ENCODE results near the gene NR3C2.
"Not testable (repeated sequence)": the region's sequence is repeated elsewhere in the genome, so short reads cannot be mapped to it uniquely, and the experiment has no call there.

NR3C2 gene

DNA sequence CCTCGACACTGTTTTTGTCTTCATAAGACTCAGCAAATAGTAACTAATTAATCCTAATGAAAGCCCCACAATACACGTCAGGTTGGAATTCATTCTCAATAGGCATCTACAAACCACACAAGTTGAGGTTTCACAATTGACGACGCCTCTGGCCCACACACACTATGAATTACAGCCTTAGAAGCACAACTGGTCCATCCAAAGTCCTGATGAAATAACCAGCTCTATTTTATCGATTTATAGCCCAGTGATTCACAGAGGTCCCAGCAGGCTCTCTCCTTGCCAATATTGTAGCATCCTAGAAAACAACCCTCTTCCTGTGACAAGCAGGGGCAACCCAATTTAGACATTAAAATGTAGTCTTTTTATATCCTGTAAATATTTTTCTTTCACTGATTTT, 112.1 kb downstream of the NR3C2 start:
- ChIA-PET POLR2A (no interaction called here), CTCF (no interaction called here)
- H3K4me3 ChIP-seq (ENCODE audit: low read depth, low read length), result no peak overlapping the region
- no peak for TF ChIP-seq CTCF (IDR thresholded peaks at IDR 0.05; ENCODE audit: insufficient read depth, low read length, missing control alignments)
- DNase-seq (ENCODE audit: low read depth, low spot score), result no peak

GRCh38 chr4:148329751-148330150, 112.5 kb downstream of the NR3C2 start:
- POLR2A ChIA-PET, result no interaction called here
- no peak for DNase-seq (ENCODE audit: low read depth, low spot score)
- CTCF ChIA-PET, result no interaction called here
- no peak overlapping the region for H3K4me3 ChIP-seq (ENCODE audit: low read depth, low read length)
- no peak for TF ChIP-seq CTCF (IDR thresholded peaks at IDR 0.05; ENCODE audit: insufficient read depth, low read length, missing control alignments)

- ChIA-PET CTCF (no interaction called here), POLR2A (no interaction called here)
- no peak for TF ChIP-seq CTCF (IDR thresholded peaks at IDR 0.05; ENCODE audit: insufficient read depth, low read length, missing control alignments)
- no peak for DNase-seq (ENCODE audit: low read depth, low spot score)
- no peak overlapping the region for H3K4me3 ChIP-seq (ENCODE audit: low read depth, low read length)
Measured at GRCh38 chr4:148327683-148328082, 114.5 kb downstream of the NR3C2 start.

DNA sequence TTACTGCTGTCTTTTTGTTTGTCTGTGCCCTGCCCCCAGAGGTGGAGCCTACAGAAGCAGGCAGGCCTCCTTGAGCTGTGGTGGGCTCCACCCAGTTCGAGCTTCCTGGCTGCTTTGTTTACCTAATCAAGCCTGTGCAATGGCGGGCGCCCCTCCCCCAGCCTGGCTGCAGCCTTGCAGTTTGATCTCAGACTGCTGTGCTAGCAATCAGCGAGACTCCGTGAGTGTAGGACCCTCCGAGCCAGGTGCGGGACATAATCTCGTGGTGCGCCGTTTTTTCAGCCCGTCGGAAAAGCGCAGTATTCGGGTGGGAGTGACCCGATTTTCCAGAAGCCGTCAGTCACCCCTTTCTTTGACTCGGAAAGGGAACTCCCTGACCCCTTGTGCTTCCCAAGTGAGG, 118.9 kb downstream of the NR3C2 start:
- DNase-seq (ENCODE audit: low read depth, low spot score); CTCF ChIA-PET; H3K4me3 ChIP-seq (ENCODE audit: low read depth, low read length); POLR2A ChIA-PET: not testable (repeated sequence)

DNA sequence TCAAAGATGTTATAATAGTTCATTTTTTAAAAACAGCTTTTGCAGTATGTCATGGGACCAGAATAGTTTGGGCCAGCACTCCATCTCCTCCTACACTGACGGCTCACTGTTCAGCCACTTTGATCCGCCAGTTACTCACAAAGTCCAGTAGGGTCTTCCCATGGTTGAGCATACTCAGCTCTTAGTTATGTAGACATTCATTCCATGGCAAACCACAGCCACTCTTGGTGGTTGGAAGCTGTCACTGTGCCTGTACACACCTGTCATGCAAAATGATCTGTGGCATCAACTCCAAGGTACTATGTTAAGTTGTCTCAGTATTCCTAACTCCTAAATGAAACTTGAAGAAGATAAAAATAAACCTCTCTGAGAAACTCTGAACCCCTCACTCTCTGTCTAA, 127.2 kb downstream of the NR3C2 start:
- H3K4me3 ChIP-seq (ENCODE audit: low read depth, low read length), result no peak overlapping the region
- no peak for TF ChIP-seq CTCF (IDR thresholded peaks at IDR 0.05; ENCODE audit: insufficient read depth, low read length, missing control alignments)
- ChIA-PET POLR2A (no interaction called here), CTCF (no interaction called here)
- no peak for DNase-seq (ENCODE audit: low read depth, low spot score)

GRCh38 chr4:148312956-148313490, 129.2 kb downstream of the NR3C2 start:
- ChIA-PET POLR2A (no interaction called here), CTCF (no interaction called here)
- no peak overlapping the region for H3K4me3 ChIP-seq (ENCODE audit: low read depth, low read length)
- TF ChIP-seq CTCF (IDR thresholded peaks at IDR 0.05; ENCODE audit: insufficient read depth, low read length, missing control alignments), result no peak
- no peak for DNase-seq (ENCODE audit: low read depth, low spot score)

DNA sequence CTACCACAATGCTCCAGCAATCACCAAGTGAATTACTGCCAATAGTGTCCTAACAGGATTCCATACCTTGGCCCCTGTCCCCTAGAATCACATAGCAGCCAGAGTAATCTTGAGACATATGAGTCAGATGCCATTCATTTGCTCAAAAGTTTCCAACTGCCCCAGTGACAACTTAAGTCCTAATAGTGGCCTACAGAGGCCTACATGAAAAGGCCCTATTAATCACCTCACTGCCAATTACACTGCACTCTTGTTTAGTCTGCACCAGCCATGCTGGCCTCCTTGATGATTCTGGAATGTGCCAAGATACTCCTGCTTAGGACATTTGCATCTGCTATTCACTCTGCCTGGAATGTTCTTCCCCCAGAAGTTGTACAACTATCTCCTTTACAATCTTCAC, 130.7 kb downstream of the NR3C2 start:
- ChIA-PET POLR2A (no interaction called here), CTCF (no interaction called here)

More for the DNA sequence above, 130.7 kb downstream of the NR3C2 start:
- no peak for TF ChIP-seq CTCF (IDR thresholded peaks at IDR 0.05; ENCODE audit: insufficient read depth, low read length, missing control alignments)
- H3K4me3 ChIP-seq (ENCODE audit: low read depth, low read length), result no peak overlapping the region
- DNase-seq (ENCODE audit: low read depth, low spot score), result no peak
